Esophagus muscularis mucosa (tissue), 4 donors: Measurements from ENCODE around the gene ASTE1. TPM values are rescaled to one million over a fixed set of nuclear protein-coding genes. Genes with fewer than 3 reads are reported as not detected.
A peak's percentile ranks its signal among the peaks of the same experiment; 100 is the strongest.

Experiments
- DNase-seq: peaks from one replicate; pipeline ENCODE4 v3.0.0-alpha.2; 2017; ENCODE audit errors: extremely low spot score
- H3K27ac ChIP-seq, 4 donors: fragments of 200-600 bp; sonication (generic); replicated peaks in 1 of 4; 1 replicate in 3 of 4; 2 replicates in 1 of 4; pipeline ENCODE4 v1.5.1; 2016 to 2019; ENCODE audit warnings: mild to moderate bottlenecking in 1 of 4
- H3K27me3 ChIP-seq, 4 donors: fragments of 200-600 bp; sonication (generic); one replicate each; pipeline versions ENCODE4 v1.5.1 to v1.6.0; 2016 to 2019
- H3K36me3 ChIP-seq, 4 donors: fragments of 200-600 bp; sonication (generic); one replicate each; pipeline ENCODE4 v1.5.1; 2016 to 2019
- H3K4me1 ChIP-seq, 4 donors: fragments of 200-600 bp; sonication (generic); one replicate each; pipeline ENCODE4 v1.5.1; 2016 to 2019
- H3K4me3 ChIP-seq, 4 donors: fragments of 200-600 bp; sonication (generic); 1 replicate in 2 of 4; 2 replicates in 2 of 4; pipeline ENCODE4 v1.5.1; 2016 to 2019; ENCODE audit warnings: mild to moderate bottlenecking in 4 of 4, moderate library complexity in 1 of 4
- H3K9me3 ChIP-seq, 4 donors: fragments of 200-600 bp; sonication (generic); 1 replicate in 3 of 4; 2 replicates in 1 of 4; pipeline ENCODE4 v1.5.1; 2016 to 2019
- EP300 ChIP-seq: sonication (generic); formaldehyde crosslinking; IDR thresholded peaks from one replicate; pipeline ENCODE4 v1.6.1; 2017; ENCODE audit warnings: antibody characterized with exemption
- POLR2A ChIP-seq: fragments of 450-650 bp; IDR thresholded peaks from one replicate; pipeline ENCODE4 v1.6.1; 2017; ENCODE audit warnings: antibody characterized with exemption, moderate library complexity, mild to moderate bottlenecking, low read depth
- POLR2AphosphoS5 ChIP-seq, 2 donors: sonication (generic); formaldehyde crosslinking; IDR thresholded peaks; one replicate each; pipeline ENCODE4 v1.6.1; 2017; ENCODE audit warnings: antibody characterized with exemption in 2 of 2
- WGBS: methylation state at CpG from one replicate; pipeline ENCODE4 v1.1.5; 2018; 5-methylcytosine and 5-hydroxymethylcytosine counted together
- intact Hi-C: fragments of 100-400 bp; cut with DNase I; formaldehyde crosslinking; loops from one replicate; pipeline ENCODE4 v1.15.1; 2023
- total RNA-seq, 4 donors: library from RNA; depleted of rRNA; stranded (reverse); fragments of >200 nt; gene quantifications; one replicate each; pipeline versions ENCODE4 v1.1.0 to v1.2.1, GENCODE V29; 2016
- TF ChIP-seq, protein P1 (sequence below), 3 experiments: fragments of 200-600 bp in 2 of 3; fragments of 450-650 bp in 1 of 3; sonication (generic) in 2 of 3; IDR thresholded peaks; one replicate each; pipeline ENCODE4 v1.5.1; 2017 to 2019; ENCODE audit warnings: antibody characterized with exemption in 3 of 3, mild to moderate bottlenecking in 2 of 3, moderate library complexity in 1 of 3

ASTE1 gene, protein sequence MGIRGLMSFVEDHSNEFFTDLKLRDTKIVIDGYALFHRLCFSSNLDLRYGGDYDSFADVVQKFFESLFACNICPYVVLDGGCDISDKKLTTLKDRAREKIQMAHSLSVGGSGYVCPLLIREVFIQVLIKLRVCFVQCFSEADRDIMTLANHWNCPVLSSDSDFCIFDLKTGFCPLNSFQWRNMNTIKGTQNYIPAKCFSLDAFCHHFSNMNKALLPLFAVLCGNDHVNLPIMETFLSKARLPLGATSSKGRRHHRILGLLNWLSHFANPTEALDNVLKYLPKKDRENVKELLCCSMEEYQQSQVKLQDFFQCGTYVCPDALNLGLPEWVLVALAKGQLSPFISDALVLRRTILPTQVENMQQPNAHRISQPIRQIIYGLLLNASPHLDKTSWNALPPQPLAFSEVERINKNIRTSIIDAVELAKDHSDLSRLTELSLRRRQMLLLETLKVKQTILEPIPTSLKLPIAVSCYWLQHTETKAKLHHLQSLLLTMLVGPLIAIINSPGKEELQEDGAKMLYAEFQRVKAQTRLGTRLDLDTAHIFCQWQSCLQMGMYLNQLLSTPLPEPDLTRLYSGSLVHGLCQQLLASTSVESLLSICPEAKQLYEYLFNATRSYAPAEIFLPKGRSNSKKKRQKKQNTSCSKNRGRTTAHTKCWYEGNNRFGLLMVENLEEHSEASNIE
- total RNA-seq = 1 to 10 TPM; 2.8 to 4.6 (median 4.1) TPM

DNA sequence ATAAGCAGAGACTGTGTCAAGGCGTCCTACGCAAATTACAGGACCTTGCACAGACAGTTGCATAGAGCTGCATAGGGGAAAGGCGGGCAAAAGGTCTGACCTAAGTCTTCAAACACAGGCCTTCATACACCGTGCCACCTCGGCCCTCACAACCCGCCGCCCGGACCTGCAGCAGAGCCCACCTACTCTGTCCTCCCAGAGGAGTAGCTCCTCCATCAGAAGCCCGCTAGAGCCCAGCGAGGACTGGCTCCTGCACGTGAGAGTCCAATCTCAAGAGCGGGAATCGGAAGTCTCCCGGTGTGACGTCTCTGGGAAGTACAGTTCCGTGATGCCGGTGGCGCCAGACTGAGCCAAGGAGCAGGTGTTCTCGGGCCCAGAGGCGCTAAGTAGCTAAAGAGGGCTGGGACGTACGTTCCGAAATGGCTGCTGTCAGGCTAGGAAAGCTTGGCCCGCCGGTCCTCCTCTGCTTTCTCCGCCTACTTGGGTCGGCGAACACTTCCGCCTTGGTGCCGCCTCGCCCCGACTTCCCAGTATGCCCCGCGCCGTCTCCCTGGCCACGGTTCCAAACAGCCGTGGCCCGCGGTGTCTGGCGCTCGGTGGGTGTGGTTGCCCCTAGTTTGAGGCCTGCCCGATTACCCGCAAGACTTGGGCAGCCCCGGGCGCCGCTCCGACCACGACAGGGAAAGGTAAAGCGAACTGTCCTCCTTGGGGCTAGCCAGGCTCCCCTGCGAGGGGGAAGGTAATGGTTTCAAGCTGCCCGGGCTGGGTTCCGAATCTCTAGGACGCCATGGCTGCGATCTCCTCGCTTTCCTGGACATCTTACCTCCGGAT lies at the start of gene ASTE1, which contains the start of gene NEK11:
Gene ASTE1, minus strand, starts transcription at position 505 of the 831 bp plus-strand sequence. CDS start 1,519 bp downstream, outside the sequence.
Gene NEK11, plus strand, starts transcription at position 557 of the 831 bp plus-strand sequence. CDS start 2,832 bp downstream, outside the sequence.
- no peaks in the 10 kb centered on the region for H3K27me3 ChIP-seq
- TF ChIP-seq POLR2AphosphoS5 (IDR thresholded peaks at IDR 0.05) (peak; percentile 81 to 87), EP300 (no peak), POLR2A (no peak)
- TF ChIP-seq, protein P1, sequence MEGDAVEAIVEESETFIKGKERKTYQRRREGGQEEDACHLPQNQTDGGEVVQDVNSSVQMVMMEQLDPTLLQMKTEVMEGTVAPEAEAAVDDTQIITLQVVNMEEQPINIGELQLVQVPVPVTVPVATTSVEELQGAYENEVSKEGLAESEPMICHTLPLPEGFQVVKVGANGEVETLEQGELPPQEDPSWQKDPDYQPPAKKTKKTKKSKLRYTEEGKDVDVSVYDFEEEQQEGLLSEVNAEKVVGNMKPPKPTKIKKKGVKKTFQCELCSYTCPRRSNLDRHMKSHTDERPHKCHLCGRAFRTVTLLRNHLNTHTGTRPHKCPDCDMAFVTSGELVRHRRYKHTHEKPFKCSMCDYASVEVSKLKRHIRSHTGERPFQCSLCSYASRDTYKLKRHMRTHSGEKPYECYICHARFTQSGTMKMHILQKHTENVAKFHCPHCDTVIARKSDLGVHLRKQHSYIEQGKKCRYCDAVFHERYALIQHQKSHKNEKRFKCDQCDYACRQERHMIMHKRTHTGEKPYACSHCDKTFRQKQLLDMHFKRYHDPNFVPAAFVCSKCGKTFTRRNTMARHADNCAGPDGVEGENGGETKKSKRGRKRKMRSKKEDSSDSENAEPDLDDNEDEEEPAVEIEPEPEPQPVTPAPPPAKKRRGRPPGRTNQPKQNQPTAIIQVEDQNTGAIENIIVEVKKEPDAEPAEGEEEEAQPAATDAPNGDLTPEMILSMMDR (IDR thresholded peaks at IDR 0.05) = peak in 1 of 3 experiments; percentile 11
- H3K4me1 ChIP-seq = peaks cover 14 to 60% (median 45%) of the 10 kb centered on the region in 4 donors
- no peaks in the 10 kb centered on the region for H3K9me3 ChIP-seq
- peak; percentile 97 for DNase-seq
- H3K36me3 ChIP-seq = peaks cover 0 to 15% (median 0%) of the 10 kb centered on the region in 4 donors
- peak within 1 kb of the TSS; percentile 69 to 88 (median 75) for H3K4me3 ChIP-seq
- intact Hi-C loops = loop anchor here (10.0 kb wide), 1 partner anchor 282 kb away; the partner anchor contains the start of gene PIK3R4
- peak within 1 kb of the TSS; percentile 83 to 91 (median 88) for H3K27ac ChIP-seq
- WGBS = under 1% methylated on average over 32 of the region's 56 CpGs

DNA sequence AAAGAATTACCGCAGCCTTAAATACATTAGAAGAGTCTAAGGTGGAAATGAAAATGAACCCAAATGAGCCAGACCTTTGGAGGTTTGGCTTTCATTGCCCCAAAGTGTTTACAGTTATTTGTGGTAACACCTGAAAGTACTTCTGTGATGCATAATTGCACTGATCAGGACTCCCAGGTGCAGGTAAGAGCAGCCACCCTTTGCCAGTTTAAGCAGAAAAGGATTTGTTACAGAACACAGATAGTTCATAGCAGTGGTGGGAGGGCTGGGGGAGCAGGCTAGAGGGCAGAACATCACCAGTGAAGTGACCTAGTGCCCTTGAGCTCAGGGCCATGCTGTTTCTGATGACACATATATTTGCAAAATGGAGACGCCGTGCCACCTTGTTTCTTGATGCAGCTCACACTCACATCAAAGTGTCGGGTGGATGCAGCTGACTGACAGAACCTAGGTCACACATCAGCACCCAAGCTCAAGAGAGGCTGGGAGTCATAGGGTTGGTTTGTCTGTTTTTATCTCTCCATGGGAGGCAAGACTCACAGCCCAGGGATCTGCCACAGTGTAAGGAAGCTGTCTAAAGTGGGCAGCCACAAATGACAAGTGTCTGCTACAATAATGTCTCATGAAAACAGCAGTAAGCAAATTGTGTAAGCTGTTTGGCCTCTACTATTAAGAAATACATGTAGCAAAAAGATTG lies 49.2 kb upstream of the ASTE1 start:
- 59% methylated on average over 4 of the region's 4 CpGs for WGBS
- no peak overlapping the region for H3K27ac ChIP-seq
- no peak for DNase-seq
- H3K9me3 ChIP-seq = no peaks in the 10 kb centered on the region
- intact Hi-C loops = no loop called here
- no peaks in the 10 kb centered on the region for H3K27me3 ChIP-seq
- no peak overlapping the region for H3K4me3 ChIP-seq
- no peak for TF ChIP-seq POLR2A
- TF ChIP-seq, protein P1 (IDR thresholded peaks at IDR 0.05) = no peak
- no peak for TF ChIP-seq EP300
- TF ChIP-seq POLR2AphosphoS5 (IDR thresholded peaks at IDR 0.05) = no peak
- H3K4me1 ChIP-seq = peaks cover 0 to 12% (median 3%) of the 10 kb centered on the region in 4 donors
- H3K36me3 ChIP-seq = no peaks in the 10 kb centered on the region

DNA sequence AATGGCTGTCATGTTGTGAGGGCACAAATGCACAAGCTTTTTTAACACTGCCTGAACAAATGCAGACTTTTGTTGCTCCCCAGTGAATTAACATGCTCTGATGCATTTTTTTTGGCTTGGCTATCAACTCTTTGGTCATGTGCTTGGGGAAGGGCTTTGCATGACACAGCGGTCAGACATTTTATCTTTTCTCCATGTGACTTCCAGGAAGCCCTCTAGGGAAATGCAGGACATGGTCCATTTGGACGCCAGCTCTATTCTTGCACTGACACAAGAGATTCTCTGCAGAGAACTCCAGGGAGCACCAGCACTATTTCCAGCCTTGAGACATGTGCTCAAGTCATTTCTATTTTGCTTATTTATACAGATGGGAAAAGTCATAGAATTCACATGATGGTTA lies 46.2 kb upstream of the ASTE1 start:
- DNase-seq = no peak
- Histone ChIP-seq H3K9me3 (no peaks in the 10 kb centered on the region), H3K27ac (no peak overlapping the region), H3K27me3 (no peaks in the 10 kb centered on the region), H3K36me3 (no peaks in the 10 kb centered on the region), H3K4me1 (peaks cover 0 to 12% (median 3%) of the 10 kb centered on the region in 4 donors), H3K4me3 (no peak overlapping the region)
- intact Hi-C loops = no loop called here
- 68% methylated on average over 2 of the region's 2 CpGs for WGBS
- TF ChIP-seq POLR2A (no peak), POLR2AphosphoS5 (IDR thresholded peaks at IDR 0.05) (no peak), EP300 (no peak)
- TF ChIP-seq, protein P1 (IDR thresholded peaks at IDR 0.05) = no peak

DNA sequence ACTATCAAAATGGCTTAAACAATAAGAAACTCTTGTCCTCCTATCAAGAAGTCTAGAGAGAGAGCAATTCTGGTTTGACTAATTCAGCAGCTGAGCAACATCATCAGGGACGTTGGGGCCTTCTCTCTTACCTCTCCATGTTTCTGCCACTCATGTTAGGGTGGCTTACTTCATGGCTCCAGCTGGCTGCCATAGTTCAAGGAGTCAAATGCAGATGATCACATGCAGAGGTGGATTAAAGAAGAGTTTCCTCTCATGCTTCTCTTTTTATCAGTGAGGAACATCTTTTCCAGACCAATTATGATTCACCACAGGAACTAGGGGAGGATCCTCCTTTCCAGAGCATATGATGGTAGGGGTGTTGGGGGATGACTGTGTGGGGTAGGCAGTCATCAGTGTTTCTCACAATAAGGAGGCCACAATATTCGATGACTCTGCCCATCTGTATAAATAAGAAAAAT lies 45.5 kb upstream of the ASTE1 start:
- Histone ChIP-seq H3K27me3 (no peaks in the 10 kb centered on the region), H3K27ac (peak overlapping the region in 1 of 4 donors; percentile 2), H3K4me1 (peaks cover 0 to 12% (median 3%) of the 10 kb centered on the region in 4 donors), H3K9me3 (no peaks in the 10 kb centered on the region), H3K4me3 (no peak overlapping the region), H3K36me3 (no peaks in the 10 kb centered on the region)
- intact Hi-C loops = no loop called here
- TF ChIP-seq POLR2A = no peak
- TF ChIP-seq, protein P1 (IDR thresholded peaks at IDR 0.05) = no peak
- no peak for TF ChIP-seq EP300
- no peak for TF ChIP-seq POLR2AphosphoS5 (IDR thresholded peaks at IDR 0.05)
- no peak for DNase-seq
- 64% methylated on average over 2 of the region's 2 CpGs for WGBS
